GM12878 (cell line): Measurements from ENCODE around the gene CEBPG. TPM values are rescaled to one million over a fixed set of nuclear protein-coding genes. Genes with fewer than 3 reads are reported as not detected.

ENCODE experiments used
- ATAC-seq: fragments of 200-7000 bp; cut with Tn5 transposase; 3 replicates; pipeline ENCODE4 v1.9.1; 2020; ENCODE audit warnings: mild to moderate bottlenecking, moderate library complexity
- BruUV-seq: library from RNA; stranded (reverse); fragments of 400-500 nt; replicated peaks from 2 replicates; lab custom pipeline; 2021; lab: Mats Ljungman, UMichigan
- CTCF ChIA-PET: fragments of 300-600 bp; sonication (Branson Sonifier 250); formaldehyde crosslinking; extraction: SDS; loops from one replicate; lab custom pipeline; 2021; ENCODE audit warnings: inconsistent platforms; lab: Yijun Ruan, JAX
- POLR2A ChIA-PET: fragments of 350-600 bp; formaldehyde crosslinking; extraction: SDS; loops from one replicate; lab custom pipeline; 2021; ENCODE audit warnings: inconsistent platforms; lab: Charles Lee
- RAD21 ChIA-PET: fragments of 300-600 bp; sonication (Branson Sonifier 250); formaldehyde crosslinking; loops from one replicate; lab custom pipeline; 2023; ENCODE audit warnings: antibody characterized with exemption; ENCODE audit not compliant: unreplicated experiment; lab: Charles Lee
- SMC1A ChIA-PET: fragments of 300-600 bp; sonication (Branson Sonifier 250); formaldehyde crosslinking; loops from one replicate; lab custom pipeline; 2023; ENCODE audit not compliant: unreplicated experiment, uncharacterized antibody; lab: Charles Lee
- DNase-seq: peaks from one replicate; pipeline ENCODE4 v3.0.0-alpha.2; 2011; ENCODE audit warnings: low read depth, low spot score
- FAIRE-seq: peaks from 3 replicates; lab custom pipeline; 2011; peaks lifted over from hg19 to GRCh38; lab: Jason Lieb, UNC
- H2AFZ ChIP-seq: 2 replicates; pipeline ENCODE4 v1.6.0; 2011; ENCODE audit warnings: low read depth, low read length, control low read depth; ENCODE audit not compliant: control insufficient read depth
- H3K27ac ChIP-seq: 2 replicates; pipeline ENCODE4 v1.5.1; 2011; ENCODE audit warnings: control low read depth; ENCODE audit not compliant: control insufficient read depth, insufficient read depth
- H3K27me3 ChIP-seq, 2 experiments: replicated peaks in 1 of 2; 2 replicates each; pipeline versions ENCODE4 v1.6.0 to v1.6.1; 2011; ENCODE audit warnings: low read length in 1 of 2; ENCODE audit not compliant: control insufficient read depth in 2 of 2, insufficient read depth in 2 of 2
- H3K36me3 ChIP-seq, 2 experiments: 2 replicates each; pipeline ENCODE4 v1.5.1; 2011; ENCODE audit warnings: low read length in 1 of 2; ENCODE audit not compliant: control insufficient read depth in 2 of 2, insufficient read depth in 2 of 2
- H3K4me1 ChIP-seq: 2 replicates; pipeline ENCODE4 v1.6.1; 2011; ENCODE audit warnings: mild to moderate bottlenecking, low read length, moderate library complexity, mixed read lengths; ENCODE audit not compliant: control insufficient read depth, insufficient read depth
- H3K4me2 ChIP-seq: 2 replicates; pipeline ENCODE4 v1.6.0; 2011; ENCODE audit warnings: control low read depth; ENCODE audit not compliant: control insufficient read depth, insufficient read depth
- H3K4me3 ChIP-seq: fragments of 200-600 bp; sonication (generic); 2 replicates; pipeline ENCODE4 v1.5.1; 2016
- H3K79me2 ChIP-seq: 2 replicates; pipeline ENCODE4 v1.6.0; 2011; ENCODE audit warnings: low read length; ENCODE audit not compliant: control insufficient read depth, insufficient read depth
- H3K9ac ChIP-seq: 2 replicates; pipeline ENCODE4 v1.8.0; 2011; ENCODE audit warnings: low read length, control low read depth, mixed read lengths; ENCODE audit not compliant: control insufficient read depth, insufficient read depth
- H3K9me3 ChIP-seq: replicated peaks from 3 replicates; pipeline ENCODE4 v1.5.1; 2011; ENCODE audit warnings: mild to moderate bottlenecking, low read length; ENCODE audit not compliant: control insufficient read depth, insufficient read depth
- H4K20me1 ChIP-seq: 2 replicates; pipeline ENCODE4 v1.6.0; 2011; ENCODE audit not compliant: control insufficient read depth, insufficient read depth
- ASH2L ChIP-seq: fragments of 300-600, 200-600 bp; sonication (generic); IDR thresholded peaks from 2 replicates; pipeline ENCODE4 v1.6.1; 2017; ENCODE audit warnings: low read depth, mild to moderate bottlenecking, borderline replicate concordance
- CBX5 ChIP-seq: sonication (generic); IDR thresholded peaks from 2 replicates; pipeline ENCODE4 v1.6.1; 2016; ENCODE audit warnings: low read depth, moderate library complexity, mild to moderate bottlenecking, inconsistent platforms
- GABPA ChIP-seq: IDR thresholded peaks from 2 replicates; pipeline ENCODE4 v1.6.1; 2014; ENCODE audit warnings: antibody characterized with exemption, low read depth, mild to moderate bottlenecking, inconsistent platforms
- HDAC6 ChIP-seq: fragments of 200-600 bp; sonication (generic); IDR thresholded peaks from one replicate; pipeline ENCODE4 v1.8.0; 2017; ENCODE audit warnings: antibody characterized with exemption; ENCODE audit not compliant: unreplicated experiment
- HDGF ChIP-seq: fragments of 450-650 bp; IDR thresholded peaks from 2 replicates; pipeline ENCODE4 v1.6.1; 2016; ENCODE audit warnings: antibody characterized with exemption
- NBN ChIP-seq: fragments of 450-650 bp; IDR thresholded peaks from 2 replicates; pipeline ENCODE4 v1.6.1; 2016
- WGBS: methylation state at CpG from one replicate; pipeline ENCODE4 v1.1.6; 2016; ENCODE audit warnings: low lambda C conversion rate; ENCODE audit not compliant: insufficient replicate concordance, insufficient coverage; ENCODE audit errors: missing lambda C conversion rate; 5-methylcytosine and 5-hydroxymethylcytosine counted together
- in situ Hi-C: fragments of 300-500 bp; cut with MboI; formaldehyde crosslinking; loops from 9 replicates; pipeline ENCODE4 v1.14.3; 2018; ENCODE audit warnings: mixed read lengths
- intact Hi-C: fragments of 100-400 bp; cut with micrococcal nuclease; formaldehyde crosslinking; loops from one replicate; pipeline ENCODE4 v1.14.2; 2022; ENCODE audit not compliant: unreplicated experiment
- polyA plus RNA-seq, 11 experiments: library from polyadenylated mRNA; depleted of rRNA in 4 of 11; unstranded in 6 of 11; stranded (reverse) in 5 of 11; fragments of >200 nt; fragmentation: Nextera tagmentation in 4 of 11; fragmentation: Illumina TruSeq in 1 of 11; extraction: Ambion mirVana in 4 of 11; extraction: Trizol in 1 of 11; gene quantifications; 1 replicate in 1 of 11; 2 replicates in 10 of 11; pipeline versions ENCODE4 v1.2.1 to v1.2.3, GENCODE V29; 2011 to 2016; ENCODE audit warnings: inconsistent platforms in 2 of 11, missing spikeins in 2 of 11, low read depth in 1 of 11
- total RNA-seq, 4 experiments: library from RNA; depleted of rRNA in 3 of 4; stranded (reverse); fragments of >200 nt in 3 of 4; fragmentation: Illumina TruSeq in 1 of 4; extraction: Trizol in 1 of 4; gene quantifications; 2 replicates each; pipeline versions ENCODE4 v1.2.1 to v1.2.3, GENCODE V29; 2013 to 2021
- TF ChIP-seq, protein P1 (sequence below): IDR thresholded peaks from 2 replicates; pipeline ENCODE4 v1.6.1; 2011; ENCODE audit warnings: borderline replicate concordance, low read depth, mild to moderate bottlenecking, moderate library complexity, mixed read lengths, low read length; ENCODE audit not compliant: insufficient read depth; ENCODE audit errors: extremely low read length
- TF ChIP-seq, protein P2 (sequence below): fragments of 450-650 bp; IDR thresholded peaks from 2 replicates; pipeline ENCODE4 v1.6.1; 2017; ENCODE audit warnings: mild to moderate bottlenecking, low read depth, inconsistent platforms; ENCODE audit not compliant: poor library complexity, severe bottlenecking
- TF ChIP-seq, protein P3 (sequence below): fragments of 450-650 bp; IDR thresholded peaks from 2 replicates; pipeline ENCODE4 v1.6.1; 2017; ENCODE audit warnings: borderline replicate concordance
- TF ChIP-seq, protein P4 (sequence below): fragments of 450-650 bp; IDR thresholded peaks from 2 replicates; pipeline ENCODE4 v1.6.1; 2017; ENCODE audit warnings: low read depth, mild to moderate bottlenecking, moderate library complexity

CEBPG gene
- total and polyA plus RNA-seq, 10 of the 15 experiments (the other 5 are each of a cell fraction or from before 2014, with no cell fraction given) = 5.2 to 22.4 (median 20.0) TPM

DNA sequence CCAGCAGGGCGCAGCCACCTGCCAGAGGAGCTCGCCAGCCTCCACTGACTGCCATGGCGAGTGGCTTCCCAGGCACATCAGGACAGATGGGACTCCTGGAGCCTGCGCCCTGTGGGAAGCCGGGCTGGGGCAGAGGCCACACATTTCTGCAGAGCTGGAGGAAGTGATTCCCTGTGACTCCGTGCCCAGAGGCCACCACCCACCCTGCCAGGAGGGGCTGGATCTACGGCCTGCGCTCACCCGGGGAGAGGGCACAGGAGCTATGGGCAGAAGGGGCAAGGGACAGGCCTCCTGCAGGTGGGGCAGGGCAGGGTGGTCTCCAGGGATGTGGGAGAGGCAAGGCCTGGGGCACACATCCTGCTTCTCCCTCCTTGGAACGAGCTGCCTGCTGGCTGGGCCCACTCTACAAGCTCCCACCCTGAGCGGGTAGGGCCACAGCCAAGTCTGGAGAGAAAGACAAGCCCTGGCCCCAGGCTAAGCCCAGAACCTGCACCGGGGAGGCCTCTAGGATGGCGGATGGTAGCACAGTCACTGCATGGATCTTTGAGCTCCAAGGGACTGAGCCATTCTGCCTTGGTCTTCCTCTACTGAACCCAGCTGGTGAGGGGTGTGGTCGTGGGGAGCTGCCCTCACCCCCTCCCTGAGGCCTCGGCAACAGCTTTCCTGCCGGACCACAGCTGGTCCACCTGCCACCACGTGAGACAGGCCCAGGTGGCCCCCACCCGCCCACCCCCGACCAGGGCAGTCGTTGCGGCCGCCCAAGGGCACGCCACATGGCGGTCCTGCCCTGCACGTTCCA lies 40.6 kb downstream of the CEBPG start:
- Histone ChIP-seq H4K20me1 (no peaks in the 10 kb centered on the region; the same call in 1 of the 2 replicates), H3K79me2 (no peaks in the 10 kb centered on the region), H3K9me3 (no peaks in the 10 kb centered on the region)
- BruUV-seq = no TSS peak
- SMC1A ChIA-PET = no interaction called here
- TF ChIP-seq NBN (no peak), CBX5 (no peak), HDAC6 (no peak), GABPA (no peak), ASH2L (no peak), HDGF (no peak)
- TF ChIP-seq, protein P1, sequence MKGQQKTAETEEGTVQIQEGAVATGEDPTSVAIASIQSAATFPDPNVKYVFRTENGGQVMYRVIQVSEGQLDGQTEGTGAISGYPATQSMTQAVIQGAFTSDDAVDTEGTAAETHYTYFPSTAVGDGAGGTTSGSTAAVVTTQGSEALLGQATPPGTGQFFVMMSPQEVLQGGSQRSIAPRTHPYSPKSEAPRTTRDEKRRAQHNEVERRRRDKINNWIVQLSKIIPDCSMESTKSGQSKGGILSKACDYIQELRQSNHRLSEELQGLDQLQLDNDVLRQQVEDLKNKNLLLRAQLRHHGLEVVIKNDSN = no peak
- TF ChIP-seq, protein P2, sequence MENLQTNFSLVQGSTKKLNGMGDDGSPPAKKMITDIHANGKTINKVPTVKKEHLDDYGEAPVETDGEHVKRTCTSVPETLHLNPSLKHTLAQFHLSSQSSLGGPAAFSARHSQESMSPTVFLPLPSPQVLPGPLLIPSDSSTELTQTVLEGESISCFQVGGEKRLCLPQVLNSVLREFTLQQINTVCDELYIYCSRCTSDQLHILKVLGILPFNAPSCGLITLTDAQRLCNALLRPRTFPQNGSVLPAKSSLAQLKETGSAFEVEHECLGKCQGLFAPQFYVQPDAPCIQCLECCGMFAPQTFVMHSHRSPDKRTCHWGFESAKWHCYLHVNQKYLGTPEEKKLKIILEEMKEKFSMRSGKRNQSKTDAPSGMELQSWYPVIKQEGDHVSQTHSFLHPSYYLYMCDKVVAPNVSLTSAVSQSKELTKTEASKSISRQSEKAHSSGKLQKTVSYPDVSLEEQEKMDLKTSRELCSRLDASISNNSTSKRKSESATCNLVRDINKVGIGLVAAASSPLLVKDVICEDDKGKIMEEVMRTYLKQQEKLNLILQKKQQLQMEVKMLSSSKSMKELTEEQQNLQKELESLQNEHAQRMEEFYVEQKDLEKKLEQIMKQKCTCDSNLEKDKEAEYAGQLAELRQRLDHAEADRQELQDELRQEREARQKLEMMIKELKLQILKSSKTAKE = no peak
- TF ChIP-seq, protein P3, sequence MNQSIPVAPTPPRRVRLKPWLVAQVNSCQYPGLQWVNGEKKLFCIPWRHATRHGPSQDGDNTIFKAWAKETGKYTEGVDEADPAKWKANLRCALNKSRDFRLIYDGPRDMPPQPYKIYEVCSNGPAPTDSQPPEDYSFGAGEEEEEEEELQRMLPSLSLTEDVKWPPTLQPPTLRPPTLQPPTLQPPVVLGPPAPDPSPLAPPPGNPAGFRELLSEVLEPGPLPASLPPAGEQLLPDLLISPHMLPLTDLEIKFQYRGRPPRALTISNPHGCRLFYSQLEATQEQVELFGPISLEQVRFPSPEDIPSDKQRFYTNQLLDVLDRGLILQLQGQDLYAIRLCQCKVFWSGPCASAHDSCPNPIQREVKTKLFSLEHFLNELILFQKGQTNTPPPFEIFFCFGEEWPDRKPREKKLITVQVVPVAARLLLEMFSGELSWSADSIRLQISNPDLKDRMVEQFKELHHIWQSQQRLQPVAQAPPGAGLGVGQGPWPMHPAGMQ = no peak
- TF ChIP-seq, protein P4, sequence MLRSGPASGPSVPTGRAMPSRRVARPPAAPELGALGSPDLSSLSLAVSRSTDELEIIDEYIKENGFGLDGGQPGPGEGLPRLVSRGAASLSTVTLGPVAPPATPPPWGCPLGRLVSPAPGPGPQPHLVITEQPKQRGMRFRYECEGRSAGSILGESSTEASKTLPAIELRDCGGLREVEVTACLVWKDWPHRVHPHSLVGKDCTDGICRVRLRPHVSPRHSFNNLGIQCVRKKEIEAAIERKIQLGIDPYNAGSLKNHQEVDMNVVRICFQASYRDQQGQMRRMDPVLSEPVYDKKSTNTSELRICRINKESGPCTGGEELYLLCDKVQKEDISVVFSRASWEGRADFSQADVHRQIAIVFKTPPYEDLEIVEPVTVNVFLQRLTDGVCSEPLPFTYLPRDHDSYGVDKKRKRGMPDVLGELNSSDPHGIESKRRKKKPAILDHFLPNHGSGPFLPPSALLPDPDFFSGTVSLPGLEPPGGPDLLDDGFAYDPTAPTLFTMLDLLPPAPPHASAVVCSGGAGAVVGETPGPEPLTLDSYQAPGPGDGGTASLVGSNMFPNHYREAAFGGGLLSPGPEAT = no peak
- TF ChIP-seq, all 136 proteins: peak for 0
- no peaks in the 10 kb centered on the region for H3K4me1 ChIP-seq
- no peak for DNase-seq
- no peak for FAIRE-seq
- H3K9ac ChIP-seq = no peak overlapping the region
- H3K27me3 ChIP-seq = no peaks in the 10 kb centered on the region
- POLR2A ChIA-PET = no interaction called here
- H3K4me3 ChIP-seq = no peak overlapping the region
- H3K27ac ChIP-seq = no peak overlapping the region
- WGBS = 49% methylated on average over 25 of the region's 25 CpGs
- CTCF ChIA-PET = interaction anchor here (2.5 kb wide), 1 partner anchor 16 kb away, joined by 8 read pairs; no protein-coding TSS in a partner anchor
- ATAC-seq = no peak
- intact Hi-C loops = no loop called here
- RAD21 ChIA-PET = no interaction called here
- no peak overlapping the region for H2AFZ ChIP-seq
- H3K4me2 ChIP-seq = no peak overlapping the region
- in situ Hi-C loops = no loop called here
- no peaks in the 10 kb centered on the region for H3K36me3 ChIP-seq
